GM12873 (cell line): ENCODE data around the gene PCBP3.

Source experiments
- CTCF ChIP-seq: IDR thresholded peaks from 2 replicates; pipeline ENCODE4 v1.5.1; 2012; ENCODE audit warnings: low read depth, mild to moderate bottlenecking, moderate library complexity, low read length, control low read depth; ENCODE audit not compliant: insufficient read depth; ENCODE audit errors: missing control alignments

PCBP3 gene

DNA sequence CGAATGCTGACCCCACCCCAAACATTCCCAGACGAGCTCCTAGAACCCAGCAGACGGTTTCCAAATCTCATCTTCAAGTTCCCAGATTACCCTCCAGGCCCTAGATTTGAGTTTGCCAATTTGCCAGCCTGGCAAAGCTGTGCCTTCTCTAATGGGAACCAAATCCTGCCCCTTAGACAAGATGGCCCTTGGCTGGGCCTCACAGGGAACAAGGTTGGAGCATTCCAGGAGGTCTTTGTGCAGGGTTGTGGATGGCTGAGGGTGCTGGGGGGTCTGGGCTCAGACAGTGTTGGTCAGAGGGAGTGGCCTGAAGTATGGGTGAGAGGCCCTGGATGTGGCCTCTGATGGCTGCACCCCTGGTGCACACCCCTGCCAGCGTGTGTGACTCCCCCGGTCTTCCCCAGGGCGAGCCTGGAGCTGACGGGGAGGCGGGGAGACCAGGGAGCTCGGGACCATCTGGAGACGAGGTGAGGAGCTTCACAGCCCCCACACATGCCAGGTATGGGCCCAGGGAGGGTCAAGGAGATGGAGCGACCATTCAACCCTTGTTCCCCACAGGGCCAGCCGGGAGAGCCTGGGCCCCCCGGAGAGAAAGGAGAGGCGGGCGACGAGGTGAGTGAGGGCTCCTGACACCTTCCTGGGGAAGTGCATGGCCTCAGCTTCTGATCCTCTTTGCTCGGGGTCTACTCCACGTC is 348.2 kb downstream of the PCBP3 start:
- no peak for TF ChIP-seq CTCF
